GM23248 (cell line): ENCODE data around the gene EZH2.

Experiments
- EZH2 ChIP-seq: fragments of 200-600 bp; sonication (generic); IDR thresholded peaks from 2 replicates; pipeline ENCODE4 v1.6.1; 2018; ENCODE audit warnings: antibody characterized with exemption, mild to moderate bottlenecking; ENCODE audit not compliant: insufficient read depth, poor library complexity, severe bottlenecking
- EZH2phosphoT487 ChIP-seq: fragments of 200-600 bp; sonication (generic); IDR thresholded peaks from 2 replicates; pipeline ENCODE4 v1.6.1; 2018; ENCODE audit warnings: antibody characterized with exemption, moderate library complexity, mild to moderate bottlenecking, low read depth; ENCODE audit not compliant: insufficient read depth

DNA sequence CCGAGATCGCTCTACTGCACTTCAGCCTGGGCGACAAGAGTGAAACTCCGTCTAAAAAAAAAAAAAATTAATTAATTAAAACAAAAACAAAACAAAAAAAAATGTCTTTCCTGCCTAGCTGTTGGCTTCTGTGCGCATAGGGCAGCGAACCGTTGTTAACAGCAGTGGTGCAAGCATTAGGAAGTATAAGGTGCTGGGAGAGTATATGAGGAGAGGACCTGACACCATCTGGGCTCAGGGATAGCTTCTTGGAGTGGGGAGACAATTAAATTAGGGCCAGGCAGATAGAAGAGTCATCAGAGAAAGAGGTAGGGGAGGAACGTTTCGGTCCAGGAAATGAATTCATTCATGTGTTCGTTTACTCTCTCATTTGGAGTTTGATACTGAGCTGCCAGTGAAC is 46.2 kb upstream of the EZH2 start:
- TF ChIP-seq EZH2, result no peak
- no peak for TF ChIP-seq EZH2phosphoT487
